RWPE1 (cell line): ENCODE results near the gene ZSWIM2.
"Not testable (repeated sequence)": the region's sequence is repeated elsewhere in the genome, so short reads cannot be mapped to it uniquely, and the experiment has no call there.

Source experiments
- CTCF ChIA-PET: fragments of 350-600 bp; sonication (Branson Sonifier 250); formaldehyde crosslinking; extraction: SDS; loops from one replicate; lab custom pipeline; 2021; lab: Yijun Ruan, JAX
- POLR2A ChIA-PET: fragments of 400-600 bp; formaldehyde crosslinking; extraction: SDS; loops from one replicate; lab custom pipeline; 2020; ENCODE audit warnings: antibody characterized with exemption; ENCODE audit not compliant: low non-redundant PET; lab: Yijun Ruan, JAX
- DNase-seq: peaks from one replicate; pipeline ENCODE4 v3.0.0; 2012; ENCODE audit warnings: low spot score
- H3K27ac ChIP-seq: fragments of 450-650 bp; 2 replicates; pipeline ENCODE4 v1.5.1; 2017
- CTCF ChIP-seq: fragments of 450-650 bp; conservative IDR thresholded peaks from 2 replicates; pipeline ENCODE4 v1.5.1; 2017; ENCODE audit warnings: low read depth, mild to moderate bottlenecking

Gene ZSWIM2

GRCh38 chr2:186822323-186822722, 26.6 kb downstream of the ZSWIM2 start:
- TF ChIP-seq CTCF = no peak
- DNase-seq = no peak
- CTCF ChIA-PET = no interaction called here
- no peak overlapping the region for H3K27ac ChIP-seq
- POLR2A ChIA-PET = no interaction called here

GRCh38 chr2:186820303-186820702, 28.7 kb downstream of the ZSWIM2 start:
- ChIA-PET CTCF (no interaction called here), POLR2A (no interaction called here)

GRCh38 chr2:186811760-186812159, 37.2 kb downstream of the ZSWIM2 start:
- POLR2A ChIA-PET, CTCF ChIA-PET, DNase-seq, H3K27ac ChIP-seq: not testable (repeated sequence)

More at GRCh38 chr2:186820303-186820702, 28.7 kb downstream of the ZSWIM2 start:
- no peak for TF ChIP-seq CTCF
- no peak overlapping the region for H3K27ac ChIP-seq
- no peak for DNase-seq

- H3K27ac ChIP-seq = no peak overlapping the region
- no peak for TF ChIP-seq CTCF
- POLR2A ChIA-PET = no interaction called here
- no peak for DNase-seq
- CTCF ChIA-PET = no interaction called here
Observed at GRCh38 chr2:186806591-186806990, 42.4 kb downstream of the ZSWIM2 start.

GRCh38 chr2:186798604-186799003, 50.4 kb downstream of the ZSWIM2 start:
- not testable (repeated sequence) for DNase-seq

GRCh38 chr2:186784930-186785329, 64.0 kb downstream of the ZSWIM2 start:
- CTCF ChIA-PET = no interaction called here
- no peak for TF ChIP-seq CTCF
- DNase-seq = no peak
- no peak overlapping the region for H3K27ac ChIP-seq
- POLR2A ChIA-PET = no interaction called here

More at GRCh38 chr2:186798604-186799003, 50.4 kb downstream of the ZSWIM2 start:
- CTCF ChIA-PET, H3K27ac ChIP-seq, POLR2A ChIA-PET: not testable (repeated sequence)

GRCh38 chr2:186783254-186783653, 65.7 kb downstream of the ZSWIM2 start:
- TF ChIP-seq CTCF = no peak
- no peak for DNase-seq
- no peak overlapping the region for H3K27ac ChIP-seq
- ChIA-PET CTCF (no interaction called here), POLR2A (no interaction called here)
